ENCODE data around the gene ARID5A. TPM values are rescaled to one million over a fixed set of nuclear protein-coding genes. Genes with fewer than 3 reads are reported as not detected.

Gene ARID5A
- polyA plus RNA-seq, 3 donors: 27.8 to 38.8 (median 37.7) TPM

GRCh38 chr2:96537734-96538486, 1.4 kb downstream of the ARID5A start:
- H3K36me3 Mint-ChIP-seq: peaks cover 28 to 38% of the 10 kb centered on the region in 2 donors
- peak in 2 of 3 donors; percentile 20 to 35 for DNase-seq
- peaks cover 0 to 5% (median 0%) of the 10 kb centered on the region in 3 donors for H3K27me3 Mint-ChIP-seq (ENCODE audit: low read depth in 3 of 3)
- H2AFZ ChIP-seq (ENCODE audit: insufficient read depth, low read depth, low read length, poor library complexity, severe bottlenecking): no peak overlapping the region
- no peaks in the 10 kb centered on the region for H3K27me3 ChIP-seq (ENCODE audit: control insufficient read depth in 2 of 2, insufficient read depth in 2 of 2, low read length in 2 of 2)
- peaks cover 52 to 69% of the 10 kb centered on the region in 2 donors for H3K4me1 ChIP-seq (ENCODE audit: control insufficient read depth in 1 of 2, insufficient read depth in 2 of 2, low read length in 2 of 2)
- H3K36me3 ChIP-seq (replicated peaks in 1 of 2; ENCODE audit: control insufficient read depth in 1 of 2, insufficient read depth in 2 of 2, low read length in 2 of 2): peaks cover 3 to 30% of the 10 kb centered on the region in 2 donors
- no peaks in the 10 kb centered on the region for H3K9me3 ChIP-seq (replicated peaks in 1 of 2; ENCODE audit: control insufficient read depth in 1 of 2, insufficient read depth in 1 of 2, low read length in 2 of 2)
- peak overlapping the region; percentile 95 to 96 for H3K4me3 Mint-ChIP-seq
- peaks cover 52% of the 10 kb centered on the region for H4K20me1 ChIP-seq (ENCODE audit: insufficient read depth, low read length)
- peak overlapping the region; percentile 92 to 94 for H3K27ac ChIP-seq (ENCODE audit: low read depth in 1 of 2, low read length in 2 of 2)
- H3K27ac Mint-ChIP-seq: peak overlapping the region; percentile 90 to 97 (median 94)
- H3K9ac ChIP-seq (ENCODE audit: insufficient read depth, low read length, poor library complexity, severe bottlenecking): peak overlapping the region; percentile 98
- peak overlapping the region; percentile 71 to 88 (median 72) for H3K4me3 ChIP-seq (replicated peaks in 1 of 3; ENCODE audit: low read depth in 2 of 3, low read length in 3 of 3)
- no peak for TF ChIP-seq CTCF (IDR thresholded peaks at IDR 0.05)
- H3K4me2 ChIP-seq (replicated peaks; ENCODE audit: extremely low read depth, low read length, poor library complexity, severe bottlenecking): peak overlapping the region; percentile 90
- intact Hi-C loops (cut with micrococcal nuclease): loop anchor here (5.0 to 10.0 kb wide), 2 partner anchors 99 to 393 kb away; partner anchors contain the start of genes DUSP2 (in 2 of the 2) and KANSL3 (in 1 of the 2)
- H3K4me1 Mint-ChIP-seq: peaks cover 50% of the 10 kb centered on the region
- WGBS (ENCODE audit: insufficient coverage): 3% methylated on average over 32 of the region's 36 CpGs
- peaks cover 57% of the 10 kb centered on the region for H3K79me2 ChIP-seq (ENCODE audit: insufficient read depth, low read length)
- peaks cover 0 to 4% (median 0%) of the 10 kb centered on the region in 7 donors for H3K9me3 Mint-ChIP-seq

GRCh38 chr2:96538487-96539214, 2.1 kb downstream of the ARID5A start:
- Histone ChIP-seq H3K4me1 (ENCODE audit: control insufficient read depth in 1 of 2, insufficient read depth in 2 of 2, low read length in 2 of 2) (peaks cover 44 to 62% of the 10 kb centered on the region in 2 donors), H3K9me3 (replicated peaks in 1 of 2; ENCODE audit: control insufficient read depth in 1 of 2, insufficient read depth in 1 of 2, low read length in 2 of 2) (no peaks in the 10 kb centered on the region), H3K4me2 (replicated peaks; ENCODE audit: extremely low read depth, low read length, poor library complexity, severe bottlenecking) (peak overlapping the region; percentile 90), H4K20me1 (ENCODE audit: insufficient read depth, low read length) (peaks cover 60% of the 10 kb centered on the region), H3K36me3 (replicated peaks in 1 of 2; ENCODE audit: control insufficient read depth in 1 of 2, insufficient read depth in 2 of 2, low read length in 2 of 2) (peaks cover 3 to 36% of the 10 kb centered on the region in 2 donors), H3K27me3 (ENCODE audit: control insufficient read depth in 2 of 2, insufficient read depth in 2 of 2, low read length in 2 of 2) (no peaks in the 10 kb centered on the region), H3K27ac (ENCODE audit: low read depth in 1 of 2, low read length in 2 of 2) (peak overlapping the region; percentile 48 to 94), H3K9ac (ENCODE audit: insufficient read depth, low read length, poor library complexity, severe bottlenecking) (peak overlapping the region; percentile 98), H2AFZ (ENCODE audit: insufficient read depth, low read depth, low read length, poor library complexity, severe bottlenecking) (no peak overlapping the region), H3K4me3 (replicated peaks in 1 of 3; ENCODE audit: low read depth in 2 of 3, low read length in 3 of 3) (peak overlapping the region; percentile 71 to 88 (median 72)), H3K79me2 (ENCODE audit: insufficient read depth, low read length) (peaks cover 64% of the 10 kb centered on the region)
- Mint-ChIP-seq H3K9me3 (peaks cover 0 to 4% (median 0%) of the 10 kb centered on the region in 7 donors), H3K27me3 (ENCODE audit: low read depth in 3 of 3) (peaks cover 0 to 5% (median 0%) of the 10 kb centered on the region in 3 donors), H3K36me3 (peaks cover 35 to 46% of the 10 kb centered on the region in 2 donors), H3K27ac (peak overlapping the region; percentile 90 to 97 (median 94)), H3K4me1 (peaks cover 45% of the 10 kb centered on the region), H3K4me3 (peak overlapping the region; percentile 95 to 96)
- intact Hi-C loops (cut with micrococcal nuclease): loop anchor here (5.0 to 10.0 kb wide), 2 partner anchors 99 to 394 kb away; partner anchors contain the start of genes DUSP2 (in 2 of the 2) and KANSL3 (in 1 of the 2)
- no peak for TF ChIP-seq CTCF (IDR thresholded peaks at IDR 0.05)
- WGBS (ENCODE audit: insufficient coverage): 0% methylated on average over 5 of the region's 24 CpGs
- peak; percentile 76 to 89 (median 85) for DNase-seq
